HepG2 (cell line): Measurements from ENCODE around the gene NUTF2. TPM values are rescaled to one million over a fixed set of nuclear protein-coding genes. Genes with fewer than 3 reads are reported as not detected.

Experiments used
- DNMT1 ChIP-seq: sonication (generic); formaldehyde crosslinking; IDR thresholded peaks from 2 replicates; pipeline ENCODE4 v1.5.1; 2020; ENCODE audit warnings: mild to moderate bottlenecking, missing genetic modification reagents
- POGZ ChIP-seq: sonication (generic); formaldehyde crosslinking; IDR thresholded peaks from 2 replicates; pipeline ENCODE4 v1.4.0; 2020; ENCODE audit warnings: mild to moderate bottlenecking, missing genetic modification reagents
- TCF7L2 ChIP-seq: IDR thresholded peaks from 2 replicates; pipeline ENCODE4 v1.6.1; 2011; ENCODE audit warnings: mild to moderate bottlenecking, low read depth, low read length, moderate library complexity
- ZNF235 ChIP-seq: sonication (generic); formaldehyde crosslinking; IDR thresholded peaks from 2 replicates; pipeline ENCODE4 v1.8.1; 2023; ENCODE audit warnings: mild to moderate bottlenecking, missing genetic modification reagents, borderline replicate concordance
- ZNF329 ChIP-seq: sonication (generic); formaldehyde crosslinking; IDR thresholded peaks from 2 replicates; pipeline ENCODE4 v1.9.0; 2021; ENCODE audit warnings: low read depth, mild to moderate bottlenecking, missing genetic modification reagents
- ZNF460 ChIP-seq: sonication (generic); formaldehyde crosslinking; IDR thresholded peaks from 2 replicates; pipeline ENCODE4 v1.5.1; 2020; ENCODE audit warnings: missing genetic modification reagents, mild to moderate bottlenecking, borderline replicate concordance
- ZNF572 ChIP-seq: sonication (generic); formaldehyde crosslinking; IDR thresholded peaks from 2 replicates; pipeline ENCODE4 v1.5.1; 2020; ENCODE audit warnings: mild to moderate bottlenecking, missing genetic modification reagents
- polyA plus RNA-seq, 8 experiments: library from polyadenylated mRNA; depleted of rRNA in 3 of 8; stranded (reverse) in 7 of 8; unstranded in 1 of 8; fragments of >200 nt; fragmentation: Illumina TruSeq in 4 of 8; extraction: Trizol in 4 of 8; gene quantifications; 2 replicates each; pipeline versions ENCODE4 v1.2.1 to v1.2.3, GENCODE V29; 2011 to 2016; ENCODE audit warnings: low read depth in 4 of 8, missing spikeins in 1 of 8, mixed read lengths in 1 of 8; ENCODE audit not compliant: insufficient read depth in 1 of 8
- total RNA-seq, 5 experiments: library from RNA; depleted of rRNA; stranded (reverse); fragments of >200 nt; fragmentation: Illumina TruSeq; extraction: Trizol; gene quantifications; 2 replicates each; pipeline ENCODE4 v1.2.3, GENCODE V29; 2016; ENCODE audit warnings: low read depth in 1 of 5
- TF ChIP-seq, protein P1 (sequence below): sonication (generic); formaldehyde crosslinking; IDR thresholded peaks from 2 replicates; pipeline ENCODE4 v1.4.0; 2020; ENCODE audit warnings: missing genetic modification reagents, borderline replicate concordance
- TF ChIP-seq, protein P2 (sequence below): sonication (generic); formaldehyde crosslinking; IDR thresholded peaks from 2 replicates; pipeline ENCODE4 v1.4.0; 2020; ENCODE audit warnings: missing genetic modification reagents, mild to moderate bottlenecking, borderline replicate concordance
- TF ChIP-seq, protein P3 (sequence below): sonication (generic); formaldehyde crosslinking; IDR thresholded peaks from 2 replicates; pipeline ENCODE4 v1.5.0; 2020; ENCODE audit warnings: mild to moderate bottlenecking, low read depth, missing genetic modification reagents, borderline replicate concordance
- TF ChIP-seq, protein P4 (sequence below): sonication (generic); formaldehyde crosslinking; IDR thresholded peaks from 2 replicates; pipeline ENCODE4 v1.4.0; 2020; ENCODE audit warnings: missing genetic modification reagents
- TF ChIP-seq, protein P5 (sequence below): sonication (generic); formaldehyde crosslinking; IDR thresholded peaks from 2 replicates; pipeline ENCODE4 v1.4.0; 2020; ENCODE audit warnings: missing genetic modification reagents
- TF ChIP-seq, protein P6 (sequence below): IDR thresholded peaks from 2 replicates; pipeline ENCODE4 v1.6.1; 2016; ENCODE audit warnings: missing biosample characterization, missing genetic modification reagents, low read depth

The NUTF2 gene
- total and polyA plus RNA-seq, 2 of the 13 experiments (the other 11 are each of a cell fraction or from before 2014, with no cell fraction given) = 168 to 214 TPM

DNA sequence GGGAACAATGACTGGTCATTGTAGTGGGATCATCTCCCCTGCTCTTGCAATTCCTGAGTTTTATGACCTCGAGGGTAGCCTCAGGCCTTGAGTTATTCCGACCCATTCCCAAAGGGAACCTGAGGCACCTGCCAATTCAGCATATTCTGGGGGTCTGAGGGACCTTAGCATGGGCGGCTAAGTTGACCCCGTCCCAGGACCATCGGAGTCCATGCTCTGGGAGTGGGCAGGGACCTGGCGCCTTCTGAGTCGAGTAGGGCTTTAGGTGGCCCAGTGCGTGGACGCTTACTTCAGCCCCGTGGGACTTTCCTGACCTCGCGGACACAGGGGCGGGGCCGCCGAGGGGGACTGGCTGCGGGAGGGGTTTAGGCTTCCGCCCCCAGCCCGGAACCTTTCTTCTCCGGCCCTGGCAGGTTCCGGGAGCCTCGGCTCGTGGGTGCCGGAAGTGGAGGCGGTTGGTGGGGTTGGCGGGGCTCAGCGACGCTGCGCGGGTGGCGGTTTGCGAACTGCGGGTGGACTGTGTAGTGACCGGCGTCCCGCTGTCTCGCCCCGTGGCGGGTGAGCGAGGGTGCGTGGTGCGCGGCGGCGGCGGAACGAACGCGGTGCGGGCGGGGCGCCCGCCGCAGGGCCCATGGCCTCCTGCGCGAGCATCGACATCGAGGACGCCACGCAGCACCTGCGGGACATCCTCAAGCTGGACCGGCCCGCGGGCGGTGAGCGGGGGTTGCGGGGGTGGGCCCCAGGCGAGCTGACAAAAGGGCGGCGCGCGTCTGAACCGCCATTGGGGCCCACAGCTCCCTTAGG is 26.1 kb downstream of the NUTF2 start, which contains the start of gene EDC4 (continued):
- TF ChIP-seq, protein P1, sequence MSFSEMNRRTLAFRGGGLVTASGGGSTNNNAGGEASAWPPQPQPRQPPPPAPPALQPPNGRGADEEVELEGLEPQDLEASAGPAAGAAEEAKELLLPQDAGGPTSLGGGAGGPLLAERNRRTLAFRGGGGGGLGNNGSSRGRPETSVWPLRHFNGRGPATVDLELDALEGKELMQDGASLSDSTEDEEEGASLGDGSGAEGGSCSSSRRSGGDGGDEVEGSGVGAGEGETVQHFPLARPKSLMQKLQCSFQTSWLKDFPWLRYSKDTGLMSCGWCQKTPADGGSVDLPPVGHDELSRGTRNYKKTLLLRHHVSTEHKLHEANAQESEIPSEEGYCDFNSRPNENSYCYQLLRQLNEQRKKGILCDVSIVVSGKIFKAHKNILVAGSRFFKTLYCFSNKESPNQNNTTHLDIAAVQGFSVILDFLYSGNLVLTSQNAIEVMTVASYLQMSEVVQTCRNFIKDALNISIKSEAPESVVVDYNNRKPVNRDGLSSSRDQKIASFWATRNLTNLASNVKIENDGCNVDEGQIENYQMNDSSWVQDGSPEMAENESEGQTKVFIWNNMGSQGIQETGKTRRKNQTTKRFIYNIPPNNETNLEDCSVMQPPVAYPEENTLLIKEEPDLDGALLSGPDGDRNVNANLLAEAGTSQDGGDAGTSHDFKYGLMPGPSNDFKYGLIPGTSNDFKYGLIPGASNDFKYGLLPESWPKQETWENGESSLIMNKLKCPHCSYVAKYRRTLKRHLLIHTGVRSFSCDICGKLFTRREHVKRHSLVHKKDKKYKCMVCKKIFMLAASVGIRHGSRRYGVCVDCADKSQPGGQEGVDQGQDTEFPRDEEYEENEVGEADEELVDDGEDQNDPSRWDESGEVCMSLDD = no peak
- TF ChIP-seq, protein P2, sequence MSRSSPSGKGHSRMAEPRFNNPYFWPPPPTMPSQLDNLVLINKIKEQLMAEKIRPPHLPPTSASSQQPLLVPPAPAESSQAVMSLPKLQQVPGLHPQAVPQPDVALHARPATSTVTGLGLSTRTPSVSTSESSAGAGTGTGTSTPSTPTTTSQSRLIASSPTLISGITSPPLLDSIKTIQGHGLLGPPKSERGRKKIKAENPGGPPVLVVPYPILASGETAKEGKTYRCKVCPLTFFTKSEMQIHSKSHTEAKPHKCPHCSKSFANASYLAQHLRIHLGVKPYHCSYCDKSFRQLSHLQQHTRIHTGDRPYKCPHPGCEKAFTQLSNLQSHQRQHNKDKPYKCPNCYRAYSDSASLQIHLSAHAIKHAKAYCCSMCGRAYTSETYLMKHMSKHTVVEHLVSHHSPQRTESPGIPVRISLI = no peak; the same call in 1 of the 2 replicates
- TF ChIP-seq DNMT1 (peak; percentile 89), ZNF235 (peak; percentile 84; the same call in 1 of the 2 replicates), POGZ (peak; percentile 73), ZNF329 (0 out of 2 replicates have a peak, but pooled peaks have one; percentile 56), ZNF460 (CRISPR knock-in tag) (no peak), TCF7L2 (no peak), ZNF572 (CRISPR knock-in tag) (peak; percentile 84; the same call in 1 of the 2 replicates)
- TF ChIP-seq, protein P3, sequence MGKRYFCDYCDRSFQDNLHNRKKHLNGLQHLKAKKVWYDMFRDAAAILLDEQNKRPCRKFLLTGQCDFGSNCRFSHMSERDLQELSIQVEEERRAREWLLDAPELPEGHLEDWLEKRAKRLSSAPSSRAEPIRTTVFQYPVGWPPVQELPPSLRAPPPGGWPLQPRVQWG (CRISPR knock-in tag) = no peak
- TF ChIP-seq, protein P4, sequence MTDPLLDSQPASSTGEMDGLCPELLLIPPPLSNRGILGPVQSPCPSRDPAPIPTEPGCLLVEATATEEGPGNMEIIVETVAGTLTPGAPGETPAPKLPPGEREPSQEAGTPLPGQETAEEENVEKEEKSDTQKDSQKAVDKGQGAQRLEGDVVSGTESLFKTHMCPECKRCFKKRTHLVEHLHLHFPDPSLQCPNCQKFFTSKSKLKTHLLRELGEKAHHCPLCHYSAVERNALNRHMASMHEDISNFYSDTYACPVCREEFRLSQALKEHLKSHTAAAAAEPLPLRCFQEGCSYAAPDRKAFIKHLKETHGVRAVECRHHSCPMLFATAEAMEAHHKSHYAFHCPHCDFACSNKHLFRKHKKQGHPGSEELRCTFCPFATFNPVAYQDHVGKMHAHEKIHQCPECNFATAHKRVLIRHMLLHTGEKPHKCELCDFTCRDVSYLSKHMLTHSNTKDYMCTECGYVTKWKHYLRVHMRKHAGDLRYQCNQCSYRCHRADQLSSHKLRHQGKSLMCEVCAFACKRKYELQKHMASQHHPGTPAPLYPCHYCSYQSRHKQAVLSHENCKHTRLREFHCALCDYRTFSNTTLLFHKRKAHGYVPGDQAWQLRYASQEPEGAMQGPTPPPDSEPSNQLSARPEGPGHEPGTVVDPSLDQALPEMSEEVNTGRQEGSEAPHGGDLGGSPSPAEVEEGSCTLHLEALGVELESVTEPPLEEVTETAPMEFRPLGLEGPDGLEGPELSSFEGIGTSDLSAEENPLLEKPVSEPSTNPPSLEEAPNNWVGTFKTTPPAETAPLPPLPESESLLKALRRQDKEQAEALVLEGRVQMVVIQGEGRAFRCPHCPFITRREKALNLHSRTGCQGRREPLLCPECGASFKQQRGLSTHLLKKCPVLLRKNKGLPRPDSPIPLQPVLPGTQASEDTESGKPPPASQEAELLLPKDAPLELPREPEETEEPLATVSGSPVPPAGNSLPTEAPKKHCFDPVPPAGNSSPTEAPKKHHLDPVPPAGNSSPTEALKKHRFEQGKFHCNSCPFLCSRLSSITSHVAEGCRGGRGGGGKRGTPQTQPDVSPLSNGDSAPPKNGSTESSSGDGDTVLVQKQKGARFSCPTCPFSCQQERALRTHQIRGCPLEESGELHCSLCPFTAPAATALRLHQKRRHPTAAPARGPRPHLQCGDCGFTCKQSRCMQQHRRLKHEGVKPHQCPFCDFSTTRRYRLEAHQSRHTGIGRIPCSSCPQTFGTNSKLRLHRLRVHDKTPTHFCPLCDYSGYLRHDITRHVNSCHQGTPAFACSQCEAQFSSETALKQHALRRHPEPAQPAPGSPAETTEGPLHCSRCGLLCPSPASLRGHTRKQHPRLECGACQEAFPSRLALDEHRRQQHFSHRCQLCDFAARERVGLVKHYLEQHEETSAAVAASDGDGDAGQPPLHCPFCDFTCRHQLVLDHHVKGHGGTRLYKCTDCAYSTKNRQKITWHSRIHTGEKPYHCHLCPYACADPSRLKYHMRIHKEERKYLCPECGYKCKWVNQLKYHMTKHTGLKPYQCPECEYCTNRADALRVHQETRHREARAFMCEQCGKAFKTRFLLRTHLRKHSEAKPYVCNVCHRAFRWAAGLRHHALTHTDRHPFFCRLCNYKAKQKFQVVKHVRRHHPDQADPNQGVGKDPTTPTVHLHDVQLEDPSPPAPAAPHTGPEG (CRISPR knock-in tag) = peak; percentile 94
- TF ChIP-seq, protein P5, sequence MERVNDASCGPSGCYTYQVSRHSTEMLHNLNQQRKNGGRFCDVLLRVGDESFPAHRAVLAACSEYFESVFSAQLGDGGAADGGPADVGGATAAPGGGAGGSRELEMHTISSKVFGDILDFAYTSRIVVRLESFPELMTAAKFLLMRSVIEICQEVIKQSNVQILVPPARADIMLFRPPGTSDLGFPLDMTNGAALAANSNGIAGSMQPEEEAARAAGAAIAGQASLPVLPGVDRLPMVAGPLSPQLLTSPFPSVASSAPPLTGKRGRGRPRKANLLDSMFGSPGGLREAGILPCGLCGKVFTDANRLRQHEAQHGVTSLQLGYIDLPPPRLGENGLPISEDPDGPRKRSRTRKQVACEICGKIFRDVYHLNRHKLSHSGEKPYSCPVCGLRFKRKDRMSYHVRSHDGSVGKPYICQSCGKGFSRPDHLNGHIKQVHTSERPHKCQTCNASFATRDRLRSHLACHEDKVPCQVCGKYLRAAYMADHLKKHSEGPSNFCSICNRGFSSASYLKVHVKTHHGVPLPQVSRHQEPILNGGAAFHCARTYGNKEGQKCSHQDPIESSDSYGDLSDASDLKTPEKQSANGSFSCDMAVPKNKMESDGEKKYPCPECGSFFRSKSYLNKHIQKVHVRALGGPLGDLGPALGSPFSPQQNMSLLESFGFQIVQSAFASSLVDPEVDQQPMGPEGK = peak; percentile 99
- TF ChIP-seq, protein P6, sequence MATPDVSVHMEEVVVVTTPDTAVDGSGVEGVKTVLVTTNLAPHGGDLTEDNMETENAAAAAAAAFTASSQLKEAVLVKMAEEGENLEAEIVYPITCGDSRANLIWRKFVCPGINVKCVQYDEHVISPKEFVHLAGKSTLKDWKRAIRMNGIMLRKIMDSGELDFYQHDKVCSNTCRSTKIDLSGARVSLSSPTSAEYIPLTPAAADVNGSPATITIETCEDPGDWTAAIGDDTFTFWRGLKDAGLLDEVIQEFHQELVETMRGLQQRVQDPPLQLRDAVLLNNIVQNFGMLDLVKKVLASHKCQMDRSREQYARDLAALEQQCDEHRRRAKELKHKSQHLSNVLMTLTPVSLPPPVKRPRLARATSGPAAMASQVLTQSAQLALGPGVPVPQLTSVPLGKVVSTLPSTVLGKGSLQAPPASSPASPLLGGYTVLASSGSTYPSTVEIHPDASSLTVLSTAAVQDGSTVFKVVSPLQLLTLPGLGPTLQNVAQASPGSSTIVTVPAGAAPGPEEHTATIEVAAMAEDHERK (CRISPR knock-in tag) = peak; percentile 71
